HepG2 (cell line): ENCODE measurements around the gene PIGV. TPM values are rescaled to one million over a fixed set of nuclear protein-coding genes. Genes with fewer than 3 reads are reported as not detected.

Experiments
- GATAD1 ChIP-seq: IDR thresholded peaks from 2 replicates; pipeline ENCODE4 v1.6.1; 2016; ENCODE audit warnings: missing genetic modification reagents, missing compliant biosample characterization
- HMGXB4 ChIP-seq, 2 experiments: sonication (generic) in 1 of 2; formaldehyde crosslinking in 1 of 2; IDR thresholded peaks; 2 replicates each; pipeline versions ENCODE4 v1.4.0 to v1.6.1; 2018 to 2020; ENCODE audit warnings: missing genetic modification reagents in 2 of 2, borderline replicate concordance in 1 of 2, low read depth in 1 of 2, mild to moderate bottlenecking in 1 of 2, missing biosample characterization in 1 of 2
- KDM5A ChIP-seq: fragments of 200-600 bp; sonication (generic); IDR thresholded peaks from 2 replicates; pipeline ENCODE4 v1.7.0; 2018; ENCODE audit warnings: antibody characterized with exemption, mild to moderate bottlenecking, low read length, borderline replicate concordance
- KMT2B ChIP-seq: IDR thresholded peaks from 2 replicates; pipeline ENCODE4 v1.6.1; 2016; ENCODE audit warnings: missing genetic modification reagents, missing compliant biosample characterization
- NR2C2 ChIP-seq: sonication (generic); formaldehyde crosslinking; IDR thresholded peaks from 2 replicates; pipeline ENCODE4 v1.4.0; 2020; ENCODE audit warnings: missing genetic modification reagents, mild to moderate bottlenecking, moderate library complexity, borderline replicate concordance
- NR3C1 ChIP-seq: sonication (generic); formaldehyde crosslinking; IDR thresholded peaks from 2 replicates; pipeline ENCODE4 v1.4.0; 2020; ENCODE audit warnings: missing genetic modification reagents
- POLR2A ChIP-seq, 2 experiments: IDR thresholded peaks; 2 replicates each; pipeline ENCODE4 v1.6.1; 2011; ENCODE audit warnings: low read depth in 2 of 2, low read length in 2 of 2, mild to moderate bottlenecking in 1 of 2, moderate library complexity in 1 of 2; ENCODE audit not compliant: insufficient read depth in 1 of 2
- RFXAP ChIP-seq: sonication (generic); formaldehyde crosslinking; IDR thresholded peaks from 2 replicates; pipeline ENCODE4 v1.4.0; 2020; ENCODE audit warnings: missing genetic modification reagents, borderline replicate concordance
- SMARCC2 ChIP-seq: fragments of 450-650 bp; IDR thresholded peaks from 2 replicates; pipeline ENCODE4 v1.6.1; 2017; ENCODE audit warnings: antibody characterized with exemption, mild to moderate bottlenecking
- ZBTB14 ChIP-seq: sonication (generic); formaldehyde crosslinking; IDR thresholded peaks from 2 replicates; pipeline ENCODE4 v1.4.0; 2020; ENCODE audit warnings: missing genetic modification reagents
- ZBTB46 ChIP-seq: sonication (generic); formaldehyde crosslinking; IDR thresholded peaks from 2 replicates; pipeline ENCODE4 v1.4.0; 2020; ENCODE audit warnings: mild to moderate bottlenecking, missing genetic modification reagents, borderline replicate concordance
- ZNF121 ChIP-seq: sonication (generic); formaldehyde crosslinking; IDR thresholded peaks from 2 replicates; pipeline ENCODE4 v1.5.0; 2020; ENCODE audit warnings: mild to moderate bottlenecking, missing genetic modification reagents
- ZNF343 ChIP-seq: sonication (generic); formaldehyde crosslinking; IDR thresholded peaks from 2 replicates; pipeline ENCODE4 v1.4.0; 2020; ENCODE audit warnings: mild to moderate bottlenecking, missing genetic modification reagents
- ZNF550 ChIP-seq: sonication (generic); formaldehyde crosslinking; IDR thresholded peaks from 2 replicates; pipeline ENCODE4 v1.4.0; 2020; ENCODE audit warnings: mild to moderate bottlenecking, missing genetic modification reagents, borderline replicate concordance
- polyA plus RNA-seq, 8 experiments: library from polyadenylated mRNA; depleted of rRNA in 3 of 8; stranded (reverse) in 7 of 8; unstranded in 1 of 8; fragments of >200 nt; fragmentation: Illumina TruSeq in 4 of 8; extraction: Trizol in 4 of 8; gene quantifications; 2 replicates each; pipeline versions ENCODE4 v1.2.1 to v1.2.3, GENCODE V29; 2011 to 2016; ENCODE audit warnings: low read depth in 4 of 8, missing spikeins in 1 of 8, mixed read lengths in 1 of 8; ENCODE audit not compliant: insufficient read depth in 1 of 8
- total RNA-seq, 5 experiments: library from RNA; depleted of rRNA; stranded (reverse); fragments of >200 nt; fragmentation: Illumina TruSeq; extraction: Trizol; gene quantifications; 2 replicates each; pipeline ENCODE4 v1.2.3, GENCODE V29; 2016; ENCODE audit warnings: low read depth in 1 of 5
- TF ChIP-seq, protein P1 (sequence below): sonication (generic); formaldehyde crosslinking; IDR thresholded peaks from 2 replicates; pipeline ENCODE4 v1.4.0; 2020; ENCODE audit warnings: missing genetic modification reagents
- TF ChIP-seq, protein P2 (sequence below): sonication (generic); formaldehyde crosslinking; IDR thresholded peaks from 2 replicates; pipeline ENCODE4 v1.5.0; 2020; ENCODE audit warnings: missing genetic modification reagents, mild to moderate bottlenecking, borderline replicate concordance
- TF ChIP-seq, protein P3 (sequence below): sonication (generic); formaldehyde crosslinking; IDR thresholded peaks from 2 replicates; pipeline ENCODE4 v1.4.0; 2020; ENCODE audit warnings: missing genetic modification reagents, mild to moderate bottlenecking, borderline replicate concordance

Gene PIGV
- total and polyA plus RNA-seq, 2 of the 13 experiments (the other 11 are each of a cell fraction or from before 2014, with no cell fraction given) = 13.5 to 22.7 TPM

- TF ChIP-seq ZNF121 (no peak), NR2C2 (CRISPR knock-in tag) (peak; percentile 95), ZNF550 (CRISPR knock-in tag) (no peak), NR3C1 (CRISPR knock-in tag) (no peak), POLR2A (IDR thresholded peaks at IDR 0.05; ENCODE audit: insufficient read depth in 1 of 2, low read depth in 2 of 2, low read length in 2 of 2) (peak in 1 of 2 experiments; percentile 36; a peak in 1 of 4 replicates), KMT2B (CRISPR knock-in tag) (no peak), SMARCC2 (no peak), RFXAP (peak; percentile 67), HMGXB4 (CRISPR knock-in tag; IDR thresholded peaks at IDR 0.05; ENCODE audit: borderline replicate concordance in 1 of 2, low read depth in 1 of 2) (peak; percentile 41 to 54; a peak in 2 of 4 replicates), ZBTB46 (CRISPR knock-in tag) (no peak), GATAD1 (CRISPR knock-in tag) (peak; percentile 35; the same call in 1 of the 2 replicates), KDM5A (no peak), ZNF343 (CRISPR knock-in tag) (no peak), ZBTB14 (no peak)
- TF ChIP-seq, protein P1, sequence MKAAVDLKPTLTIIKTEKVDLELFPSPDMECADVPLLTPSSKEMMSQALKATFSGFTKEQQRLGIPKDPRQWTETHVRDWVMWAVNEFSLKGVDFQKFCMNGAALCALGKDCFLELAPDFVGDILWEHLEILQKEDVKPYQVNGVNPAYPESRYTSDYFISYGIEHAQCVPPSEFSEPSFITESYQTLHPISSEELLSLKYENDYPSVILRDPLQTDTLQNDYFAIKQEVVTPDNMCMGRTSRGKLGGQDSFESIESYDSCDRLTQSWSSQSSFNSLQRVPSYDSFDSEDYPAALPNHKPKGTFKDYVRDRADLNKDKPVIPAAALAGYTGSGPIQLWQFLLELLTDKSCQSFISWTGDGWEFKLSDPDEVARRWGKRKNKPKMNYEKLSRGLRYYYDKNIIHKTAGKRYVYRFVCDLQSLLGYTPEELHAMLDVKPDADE (CRISPR knock-in tag) = no peak
- TF ChIP-seq, protein P2, sequence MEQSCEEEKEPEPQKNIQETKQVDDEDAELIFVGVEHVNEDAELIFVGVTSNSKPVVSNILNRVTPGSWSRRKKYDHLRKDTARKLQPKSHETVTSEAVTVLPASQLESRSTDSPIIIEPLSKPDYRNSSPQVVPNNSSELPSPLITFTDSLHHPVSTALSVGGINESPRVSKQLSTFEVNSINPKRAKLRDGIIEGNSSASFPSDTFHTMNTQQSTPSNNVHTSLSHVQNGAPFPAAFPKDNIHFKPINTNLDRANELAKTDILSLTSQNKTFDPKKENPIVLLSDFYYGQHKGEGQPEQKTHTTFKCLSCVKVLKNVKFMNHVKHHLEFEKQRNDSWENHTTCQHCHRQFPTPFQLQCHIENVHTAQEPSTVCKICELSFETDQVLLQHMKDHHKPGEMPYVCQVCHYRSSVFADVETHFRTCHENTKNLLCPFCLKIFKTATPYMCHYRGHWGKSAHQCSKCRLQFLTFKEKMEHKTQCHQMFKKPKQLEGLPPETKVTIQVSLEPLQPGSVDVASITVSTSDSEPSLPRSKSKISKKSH (CRISPR knock-in tag) = no peak
- TF ChIP-seq, protein P3, sequence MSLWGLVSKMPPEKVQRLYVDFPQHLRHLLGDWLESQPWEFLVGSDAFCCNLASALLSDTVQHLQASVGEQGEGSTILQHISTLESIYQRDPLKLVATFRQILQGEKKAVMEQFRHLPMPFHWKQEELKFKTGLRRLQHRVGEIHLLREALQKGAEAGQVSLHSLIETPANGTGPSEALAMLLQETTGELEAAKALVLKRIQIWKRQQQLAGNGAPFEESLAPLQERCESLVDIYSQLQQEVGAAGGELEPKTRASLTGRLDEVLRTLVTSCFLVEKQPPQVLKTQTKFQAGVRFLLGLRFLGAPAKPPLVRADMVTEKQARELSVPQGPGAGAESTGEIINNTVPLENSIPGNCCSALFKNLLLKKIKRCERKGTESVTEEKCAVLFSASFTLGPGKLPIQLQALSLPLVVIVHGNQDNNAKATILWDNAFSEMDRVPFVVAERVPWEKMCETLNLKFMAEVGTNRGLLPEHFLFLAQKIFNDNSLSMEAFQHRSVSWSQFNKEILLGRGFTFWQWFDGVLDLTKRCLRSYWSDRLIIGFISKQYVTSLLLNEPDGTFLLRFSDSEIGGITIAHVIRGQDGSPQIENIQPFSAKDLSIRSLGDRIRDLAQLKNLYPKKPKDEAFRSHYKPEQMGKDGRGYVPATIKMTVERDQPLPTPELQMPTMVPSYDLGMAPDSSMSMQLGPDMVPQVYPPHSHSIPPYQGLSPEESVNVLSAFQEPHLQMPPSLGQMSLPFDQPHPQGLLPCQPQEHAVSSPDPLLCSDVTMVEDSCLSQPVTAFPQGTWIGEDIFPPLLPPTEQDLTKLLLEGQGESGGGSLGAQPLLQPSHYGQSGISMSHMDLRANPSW = no peak
Observed at GRCh38 chr1:26784023-26784871, 3.5 kb upstream of the PIGV start (continued).
